Stimulated activated CD8-positive, alpha-beta memory T cell treated with anti-CD3 and anti-CD28 coated beads, Interleukin-4, amount 100 ng/mL, for 1 hour (primary cell): ENCODE results near the gene TBL2.
"Not testable (repeated sequence)": the region's sequence is repeated elsewhere in the genome, so short reads cannot be mapped to it uniquely, and the experiment has no call there.

Experiments
- DNase-seq, 2 donors: peaks; one replicate each; pipeline ENCODE4 v3.0.0-alpha.2; 2020; ENCODE audit warnings: low read depth in 2 of 2, low spot score in 1 of 2

The TBL2 gene

DNA sequence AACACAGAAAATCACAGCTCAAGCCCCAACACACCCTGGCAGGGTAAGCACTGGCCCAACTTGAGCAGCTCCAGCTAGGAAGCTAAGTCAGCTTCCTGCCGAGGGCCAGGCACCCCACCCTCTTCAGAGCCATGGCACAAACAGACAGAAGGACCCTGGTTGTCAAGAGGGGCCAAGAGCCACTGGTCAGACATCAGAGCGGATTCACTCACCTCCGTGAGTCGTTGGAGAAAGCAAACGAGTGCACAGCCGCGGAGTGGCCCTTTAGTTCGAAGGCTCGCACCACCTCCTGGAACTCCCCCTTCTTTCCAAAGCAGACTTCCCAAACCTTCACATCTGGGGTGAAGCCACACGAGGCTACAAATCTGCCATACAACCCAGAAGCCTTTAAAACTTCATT lies 7.4 kb downstream of the TBL2 start:
- DNase-seq = no peak

- no peak for DNase-seq
These were observed 7.9 kb downstream of the TBL2 start for GRCh38 chr7:73570521-73570920.

DNA sequence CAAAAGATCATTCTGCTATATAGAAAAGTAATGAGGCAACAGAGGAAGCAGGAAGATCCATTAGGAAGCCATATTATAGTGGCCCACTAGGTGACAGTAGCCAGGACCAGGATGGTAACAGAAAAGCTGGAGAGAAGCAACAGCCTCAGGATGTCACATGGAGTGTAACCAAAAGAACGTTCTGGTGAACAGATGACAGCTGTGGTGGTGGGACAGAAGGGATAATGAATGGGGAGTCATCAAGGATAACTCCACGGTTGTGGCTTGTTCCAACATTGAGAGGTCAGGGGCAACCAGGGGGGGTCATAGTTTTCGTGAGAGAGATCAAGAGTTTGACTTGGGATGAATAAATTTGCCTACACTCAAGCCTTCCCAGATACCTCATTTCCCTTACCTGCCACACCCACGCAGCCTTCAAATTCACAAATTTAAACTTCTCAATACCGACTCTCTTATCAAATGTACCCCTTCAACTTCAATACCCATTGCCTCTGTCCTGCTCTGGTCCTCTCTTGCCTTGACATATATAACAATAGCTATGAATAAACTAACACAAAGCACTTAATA lies 9.3 kb downstream of the TBL2 start:
- DNase-seq = no peak

DNA sequence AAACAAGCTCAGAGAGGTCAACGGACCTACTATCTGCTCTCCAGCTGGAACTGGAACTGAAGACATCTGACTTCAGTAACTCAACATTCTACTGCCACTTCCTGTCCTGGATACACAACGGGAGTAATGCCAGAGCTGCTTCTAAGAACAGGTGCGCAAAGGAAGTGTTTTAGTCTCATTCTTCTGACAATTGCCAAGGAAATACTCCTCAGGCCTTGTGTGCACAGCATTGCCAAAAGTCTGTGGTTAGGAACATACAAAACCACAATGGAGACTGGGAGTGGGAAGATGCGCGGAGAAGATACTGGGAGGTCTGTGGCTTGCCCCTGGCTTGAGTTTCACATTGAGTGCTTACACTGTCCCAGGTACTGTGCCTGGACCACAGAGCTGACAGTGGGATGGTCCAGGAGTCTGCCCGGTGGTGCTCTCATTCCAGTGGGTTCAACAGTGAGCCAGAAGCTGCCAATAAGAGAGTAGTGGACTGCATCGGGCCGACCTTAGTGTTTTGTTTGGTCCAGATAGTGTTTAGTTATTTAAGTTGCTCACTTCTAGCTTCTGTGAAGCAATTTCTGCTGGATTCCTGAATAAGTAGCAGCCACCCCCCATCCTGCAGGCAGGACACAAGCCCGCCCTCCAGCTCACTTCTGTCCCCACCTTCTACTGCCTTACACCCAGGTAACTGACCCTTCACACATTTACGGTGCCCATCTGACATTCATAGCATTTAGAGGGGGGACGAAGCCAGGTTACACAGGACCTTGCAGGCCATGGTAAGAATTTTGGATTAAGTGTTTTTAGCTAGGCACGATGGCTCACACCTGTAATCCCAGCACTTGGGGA lies 10.3 kb downstream of the TBL2 start:
- DNase-seq = no peak

GRCh38 chr7:73567140-73567539 lies 11.2 kb downstream of the TBL2 start:
- no peak for DNase-seq

- not testable (repeated sequence) for DNase-seq
These were observed 11.9 kb downstream of the TBL2 start for GRCh38 chr7:73566431-73566830.

GRCh38 chr7:73565675-73566340 lies 12.6 kb downstream of the TBL2 start:
- DNase-seq = no peak

GRCh38 chr7:73560109-73560835 lies 18.1 kb downstream of the TBL2 start:
- DNase-seq = no peak

DNA sequence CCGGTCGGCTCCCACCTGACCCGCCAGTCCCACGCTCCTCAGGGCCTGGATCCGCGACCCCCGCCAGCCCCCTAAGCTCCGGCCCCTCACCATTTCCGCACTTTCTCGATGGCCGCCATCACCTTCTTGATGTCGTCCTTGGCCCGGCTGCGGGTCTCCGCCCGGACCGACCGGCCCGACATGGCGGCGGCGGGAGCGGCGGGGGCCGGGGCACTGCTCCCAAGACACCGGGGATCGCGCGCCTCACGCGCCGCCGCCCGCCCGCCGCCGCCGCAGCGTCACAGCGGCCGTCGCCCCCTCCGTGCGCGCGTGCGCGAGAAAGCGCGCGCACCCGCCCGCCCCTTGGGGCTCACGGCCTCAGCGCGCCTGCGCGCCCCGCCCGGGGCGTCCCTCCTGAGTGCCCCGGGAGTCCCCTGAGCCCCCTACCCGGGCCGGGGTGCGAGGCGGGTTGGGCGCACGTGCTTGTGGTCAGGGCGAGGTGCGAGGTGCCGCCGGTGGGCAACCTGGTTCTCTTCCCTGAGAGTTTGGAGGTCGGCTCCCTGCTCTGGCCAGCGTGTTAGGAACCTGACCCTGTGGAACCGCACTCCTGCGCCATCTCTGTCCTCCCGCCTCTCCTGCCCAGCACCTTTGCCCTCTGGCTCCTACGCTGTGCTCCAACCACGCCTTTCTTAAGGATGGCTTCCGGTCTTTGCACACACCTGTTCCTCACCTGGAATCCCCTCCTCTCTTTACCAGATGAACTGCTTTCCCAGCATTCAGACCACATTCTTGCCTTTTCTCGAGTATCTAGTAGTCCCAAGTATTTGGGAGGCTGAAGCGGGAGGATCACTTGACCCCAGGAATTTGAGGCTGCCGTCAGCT lies 20.8 kb downstream of the TBL2 start, which contains the start of gene BCL7B:
Gene BCL7B, minus strand, starts transcription at position 294 of the 861 bp plus-strand sequence. Its CDS starts 112 bp downstream, at position 182.
- peak; percentile 29 to 53 for DNase-seq

DNA sequence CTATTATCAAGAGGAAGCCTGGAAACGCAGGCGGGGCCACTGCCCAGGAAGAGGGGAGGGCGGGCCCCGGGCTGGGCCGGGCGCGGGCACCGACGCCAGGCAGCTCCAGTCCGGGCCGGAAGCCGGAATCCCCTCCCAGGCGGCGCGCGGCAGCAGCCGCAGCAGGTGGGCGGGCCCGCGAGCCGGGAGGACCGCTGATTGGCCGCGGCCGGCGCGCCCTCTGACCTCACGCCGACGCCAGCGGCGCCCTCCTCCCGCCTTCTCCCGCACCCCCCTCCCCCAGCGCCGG lies 21.3 kb downstream of the TBL2 start:
- DNase-seq = peak; percentile 70 to 82

- DNase-seq = no peak
These were observed 21.9 kb downstream of the TBL2 start for GRCh38 chr7:73556208-73557107.

GRCh38 chr7:73555411-73555982 lies 22.9 kb downstream of the TBL2 start:
- no peak for DNase-seq

DNA sequence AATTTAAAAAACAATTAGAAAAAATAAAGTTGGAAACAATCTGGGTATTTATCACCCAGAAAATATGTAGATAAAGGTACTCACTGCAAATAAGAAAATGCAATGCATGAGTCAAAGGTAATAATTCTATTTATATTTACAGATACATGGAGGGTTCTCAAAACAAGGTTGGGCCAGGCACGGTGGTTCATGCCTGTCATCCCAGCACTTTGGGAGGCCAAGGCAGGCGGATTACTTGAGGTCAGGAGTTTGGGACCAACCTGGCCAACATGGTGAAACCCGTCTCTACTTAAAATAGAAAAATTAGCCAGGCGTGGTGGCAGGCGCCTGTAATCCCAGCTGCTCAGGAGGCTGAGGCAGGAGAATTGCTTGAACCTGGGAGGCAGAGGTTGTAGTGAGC lies 28.3 kb downstream of the TBL2 start:
- DNase-seq = not testable (repeated sequence)

GRCh38 chr7:73549176-73549575 lies 29.2 kb downstream of the TBL2 start:
- DNase-seq = no peak

GRCh38 chr7:73547841-73548240 lies 30.5 kb downstream of the TBL2 start:
- DNase-seq = no peak

- no peak for DNase-seq
These were observed 33.7 kb downstream of the TBL2 start for GRCh38 chr7:73544678-73545077.

DNA sequence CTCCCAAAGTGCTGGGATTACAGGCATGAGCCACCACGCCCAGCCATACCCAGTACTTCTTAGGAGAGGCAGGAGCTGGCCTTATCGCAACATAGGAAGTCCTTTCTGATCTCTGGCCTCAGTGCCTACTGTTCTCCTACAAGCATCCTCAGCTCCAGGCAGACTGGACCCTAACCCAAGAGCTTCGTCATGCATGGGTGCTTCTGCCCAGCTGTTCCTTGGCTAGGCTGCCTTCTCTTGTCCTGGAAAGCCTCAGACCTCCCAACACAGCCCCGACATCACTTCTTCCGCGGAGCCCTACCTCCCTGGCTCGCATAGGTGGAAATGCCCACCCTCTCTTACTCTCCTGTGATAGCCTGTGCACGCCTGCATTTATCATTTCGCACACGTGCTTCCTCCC lies 36.7 kb downstream of the TBL2 start:
- DNase-seq = no peak

- no peak for DNase-seq
These were observed 38.7 kb downstream of the TBL2 start for GRCh38 chr7:73539709-73540108.

DNA sequence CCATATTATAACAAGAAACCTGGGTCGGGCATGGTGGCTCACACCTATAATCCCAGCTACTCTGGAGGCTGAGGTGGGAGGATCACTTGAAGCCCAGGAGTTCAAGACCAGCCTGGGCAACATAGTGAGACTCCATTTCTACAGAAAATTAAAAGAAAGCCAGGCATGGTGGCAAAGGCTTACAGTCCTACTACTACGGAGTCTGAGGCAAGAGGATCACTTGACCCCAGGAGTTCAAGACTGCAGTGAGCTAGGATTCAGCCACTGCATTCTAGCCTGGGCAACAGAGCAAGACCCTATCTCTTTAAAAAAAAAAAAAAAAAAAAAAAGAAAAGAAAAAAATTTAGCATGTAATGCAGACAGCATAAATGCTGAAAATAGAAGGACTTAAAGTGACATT lies 39.9 kb downstream of the TBL2 start:
- not testable (repeated sequence) for DNase-seq
